HCT116 (cell line): Measurements from ENCODE around the gene FADS1.

Experiments
- CTCF ChIP-seq, 3 experiments: fragments of 200-600 bp in 1 of 3; sonication (generic) in 1 of 3; IDR thresholded peaks in 2 of 3; conservative IDR thresholded peaks in 1 of 3; 2 replicates each; pipeline ENCODE4 v1.5.1; 2012 to 2017; ENCODE audit warnings: low read depth in 2 of 3, low read length in 2 of 3, antibody characterized with exemption in 1 of 3, borderline replicate concordance in 1 of 3, control low read depth in 1 of 3, mild to moderate bottlenecking in 1 of 3, mixed read lengths in 1 of 3, mixed run types in 1 of 3, moderate library complexity in 1 of 3; ENCODE audit not compliant: insufficient read depth in 1 of 3
- POLR2A ChIP-seq: IDR thresholded peaks from 2 replicates; pipeline ENCODE4 v1.7.0; 2011; ENCODE audit warnings: borderline replicate concordance; ENCODE audit not compliant: insufficient read depth, insufficient read length; ENCODE audit errors: extremely low read depth
- POLR2AphosphoS5 ChIP-seq: IDR thresholded peaks from 2 replicates; pipeline ENCODE4 v1.6.1; 2011; ENCODE audit warnings: mild to moderate bottlenecking, low read depth, low read length, moderate library complexity
- RAD21 ChIP-seq: IDR thresholded peaks from 2 replicates; pipeline ENCODE4 v1.6.1; 2012; ENCODE audit warnings: low read depth, mild to moderate bottlenecking
- REST ChIP-seq: IDR thresholded peaks from 2 replicates; pipeline ENCODE4 v1.6.1; 2012; ENCODE audit warnings: low read depth
- SIN3A ChIP-seq: IDR thresholded peaks from 2 replicates; pipeline ENCODE4 v1.6.1; 2012; ENCODE audit warnings: low read depth
- SP1 ChIP-seq: IDR thresholded peaks from 2 replicates; pipeline ENCODE4 v1.6.1; 2012; ENCODE audit warnings: low read depth
- SRF ChIP-seq: IDR thresholded peaks from 2 replicates; pipeline ENCODE4 v1.6.1; 2012; ENCODE audit warnings: low read depth
- ZFX ChIP-seq: fragments of 450-650 bp; IDR thresholded peaks from 2 replicates; pipeline ENCODE4 v1.6.1; 2017

- TF ChIP-seq REST (no peak), CTCF (IDR thresholded peaks at IDR 0.05 in 2 of 3, conservative IDR thresholded peaks at IDR 0.05 in 1 of 3; ENCODE audit: borderline replicate concordance in 1 of 3, insufficient read depth in 1 of 3, low read depth in 2 of 3, low read length in 2 of 3) (no peak), SRF (no peak), RAD21 (no peak), POLR2A (no peak), SIN3A (no peak), POLR2AphosphoS5 (no peak), ZFX (no peak), SP1 (no peak)
Measured at GRCh38 chr11:61778920-61779650, 37.7 kb downstream of the FADS1 start.
